ENCODE data around the gene ATL1.

The ATL1 gene

GRCh38 chr14:50670196-50670865, 110.4 kb downstream of the ATL1 start:
- Histone ChIP-seq H3K4ac (ENCODE audit: low read depth in 1 of 2, low read length in 2 of 2) (no peak overlapping the region), H4K91ac (ENCODE audit: low read length) (no peak overlapping the region), H3K27me3 (ENCODE audit: control insufficient read depth in 1 of 2, insufficient read depth in 1 of 2, low read length in 2 of 2) (no peaks in the 10 kb centered on the region), H3K4me1 (ENCODE audit: control insufficient read depth, insufficient read depth, low read depth, low read length) (peaks cover 6% of the 10 kb centered on the region), H3K9me3 (ENCODE audit: control insufficient read depth, low read length) (no peaks in the 10 kb centered on the region), H3K14ac (ENCODE audit: low read length in 2 of 2) (no peak overlapping the region), H2BK120ac (ENCODE audit: low read depth, low read length) (no peak overlapping the region), H3K79me1 (replicated peaks; ENCODE audit: low read length, poor library complexity, severe bottlenecking) (no peaks in the 10 kb centered on the region), H3K9ac (ENCODE audit: low read length) (no peak overlapping the region), H2BK15ac (ENCODE audit: low read depth, poor library complexity, severe bottlenecking) (no peak overlapping the region), H3K36me3 (ENCODE audit: control insufficient read depth in 1 of 2, insufficient read depth in 2 of 2, low read depth in 1 of 2, low read length in 2 of 2) (no peaks in the 10 kb centered on the region), H3K18ac (ENCODE audit: low read depth in 1 of 2, low read length in 2 of 2) (no peak overlapping the region), H2BK12ac (ENCODE audit: low read length in 2 of 2) (no peak overlapping the region), H3K27ac (ENCODE audit: low read length, poor library complexity, severe bottlenecking) (peak overlapping the region; percentile 51), H4K8ac (ENCODE audit: low read length) (peak overlapping the region; percentile 29), H2BK5ac (ENCODE audit: low read depth, low read length, poor library complexity, severe bottlenecking) (no peak overlapping the region), H3K4me2 (ENCODE audit: low read length, poor library complexity, severe bottlenecking) (no peak overlapping the region), H3K23ac (ENCODE audit: low read length in 2 of 2) (no peak overlapping the region), H2AK5ac (ENCODE audit: low read length, severe bottlenecking) (no peak overlapping the region), H2AFZ (ENCODE audit: low read depth, low read length) (no peak overlapping the region), H3K4me3 (ENCODE audit: insufficient read depth in 1 of 2, low read depth in 1 of 2, low read length in 2 of 2) (no peak overlapping the region)
- 88% methylated on average over 9 of the region's 10 CpGs for WGBS
- no peak for DNase-seq

GRCh38 chr14:50670866-50671256, 110.9 kb downstream of the ATL1 start:
- Histone ChIP-seq H3K23ac (ENCODE audit: low read length in 2 of 2) (no peak overlapping the region), H3K14ac (ENCODE audit: low read length in 2 of 2) (no peak overlapping the region), H3K9me3 (ENCODE audit: control insufficient read depth, low read length) (no peaks in the 10 kb centered on the region), H3K36me3 (ENCODE audit: control insufficient read depth in 1 of 2, insufficient read depth in 2 of 2, low read depth in 1 of 2, low read length in 2 of 2) (no peaks in the 10 kb centered on the region), H4K91ac (ENCODE audit: low read length) (no peak overlapping the region), H3K79me1 (replicated peaks; ENCODE audit: low read length, poor library complexity, severe bottlenecking) (no peaks in the 10 kb centered on the region), H2AK5ac (ENCODE audit: low read length, severe bottlenecking) (no peak overlapping the region), H3K9ac (ENCODE audit: low read length) (no peak overlapping the region), H3K4me1 (ENCODE audit: control insufficient read depth, insufficient read depth, low read depth, low read length) (peaks cover 6% of the 10 kb centered on the region), H3K18ac (ENCODE audit: low read depth in 1 of 2, low read length in 2 of 2) (no peak overlapping the region), H2BK15ac (ENCODE audit: low read depth, poor library complexity, severe bottlenecking) (no peak overlapping the region), H3K27me3 (ENCODE audit: control insufficient read depth in 1 of 2, insufficient read depth in 1 of 2, low read length in 2 of 2) (no peaks in the 10 kb centered on the region), H3K4ac (ENCODE audit: low read depth in 1 of 2, low read length in 2 of 2) (no peak overlapping the region), H3K4me3 (ENCODE audit: insufficient read depth in 1 of 2, low read depth in 1 of 2, low read length in 2 of 2) (no peak overlapping the region), H2BK120ac (ENCODE audit: low read depth, low read length) (no peak overlapping the region), H2AFZ (ENCODE audit: low read depth, low read length) (no peak overlapping the region), H3K27ac (ENCODE audit: low read length, poor library complexity, severe bottlenecking) (no peak overlapping the region), H2BK12ac (ENCODE audit: low read length in 2 of 2) (no peak overlapping the region), H3K4me2 (ENCODE audit: low read length, poor library complexity, severe bottlenecking) (no peak overlapping the region), H4K8ac (ENCODE audit: low read length) (no peak overlapping the region), H2BK5ac (ENCODE audit: low read depth, low read length, poor library complexity, severe bottlenecking) (no peak overlapping the region)
- WGBS = over 99% methylated on average over 5 of the region's 6 CpGs
- DNase-seq = no peak

GRCh38 chr14:50675597-50675996, 115.7 kb downstream of the ATL1 start:
- Histone ChIP-seq H3K27ac (ENCODE audit: low read length, poor library complexity, severe bottlenecking) (no peak overlapping the region), H3K9me3 (ENCODE audit: control insufficient read depth, low read length) (no peaks in the 10 kb centered on the region), H2AFZ (ENCODE audit: low read depth, low read length) (no peak overlapping the region), H3K18ac (ENCODE audit: low read depth in 1 of 2, low read length in 2 of 2) (no peak overlapping the region), H2BK5ac (ENCODE audit: low read depth, low read length, poor library complexity, severe bottlenecking) (no peak overlapping the region), H3K14ac (ENCODE audit: low read length in 2 of 2) (no peak overlapping the region), H2BK120ac (ENCODE audit: low read depth, low read length) (no peak overlapping the region), H3K9ac (ENCODE audit: low read length) (no peak overlapping the region), H4K8ac (ENCODE audit: low read length) (no peak overlapping the region), H2AK5ac (ENCODE audit: low read length, severe bottlenecking) (peak overlapping the region; percentile 64), H3K79me1 (replicated peaks; ENCODE audit: low read length, poor library complexity, severe bottlenecking) (no peaks in the 10 kb centered on the region), H3K36me3 (ENCODE audit: control insufficient read depth in 1 of 2, insufficient read depth in 2 of 2, low read depth in 1 of 2, low read length in 2 of 2) (no peaks in the 10 kb centered on the region), H3K23ac (ENCODE audit: low read length in 2 of 2) (no peak overlapping the region), H3K4ac (ENCODE audit: low read depth in 1 of 2, low read length in 2 of 2) (no peak overlapping the region), H3K4me2 (ENCODE audit: low read length, poor library complexity, severe bottlenecking) (no peak overlapping the region), H2BK15ac (ENCODE audit: low read depth, poor library complexity, severe bottlenecking) (no peak overlapping the region), H2BK12ac (ENCODE audit: low read length in 2 of 2) (peak overlapping the region in 1 of 2 experiments; percentile 42), H3K4me3 (ENCODE audit: insufficient read depth in 1 of 2, low read depth in 1 of 2, low read length in 2 of 2) (no peak overlapping the region), H3K4me1 (ENCODE audit: control insufficient read depth, insufficient read depth, low read depth, low read length) (peaks cover 8% of the 10 kb centered on the region), H3K27me3 (ENCODE audit: control insufficient read depth in 1 of 2, insufficient read depth in 1 of 2, low read length in 2 of 2) (no peaks in the 10 kb centered on the region), H4K91ac (ENCODE audit: low read length) (peak overlapping the region; percentile 3)
- 50% methylated on average over 2 of the region's 2 CpGs for WGBS
- no peak for DNase-seq

- peak overlapping the region; percentile 82 for H2BK5ac ChIP-seq (ENCODE audit: low read depth, low read length, poor library complexity, severe bottlenecking)
- peak overlapping the region in 1 of 2 experiments; percentile 21 for H2BK12ac ChIP-seq (ENCODE audit: low read length in 2 of 2)
- H3K4me2 ChIP-seq (ENCODE audit: low read length, poor library complexity, severe bottlenecking) = no peak overlapping the region
- WGBS = 92% methylated on average over 7 of the region's 7 CpGs
- H3K14ac ChIP-seq (ENCODE audit: low read length in 2 of 2) = no peak overlapping the region
- peak overlapping the region; percentile 82 for H3K27ac ChIP-seq (ENCODE audit: low read length, poor library complexity, severe bottlenecking)
- peak overlapping the region in 1 of 2 experiments; percentile 37 for H3K18ac ChIP-seq (ENCODE audit: low read depth in 1 of 2, low read length in 2 of 2)
- H3K23ac ChIP-seq (ENCODE audit: low read length in 2 of 2) = no peak overlapping the region
- peak overlapping the region; percentile 61 for H2BK120ac ChIP-seq (ENCODE audit: low read depth, low read length)
- H3K79me1 ChIP-seq (replicated peaks; ENCODE audit: low read length, poor library complexity, severe bottlenecking) = no peaks in the 10 kb centered on the region
- no peak for DNase-seq
- no peaks in the 10 kb centered on the region for H3K36me3 ChIP-seq (ENCODE audit: control insufficient read depth in 1 of 2, insufficient read depth in 2 of 2, low read depth in 1 of 2, low read length in 2 of 2)
- H2AFZ ChIP-seq (ENCODE audit: low read depth, low read length) = no peak overlapping the region
- H4K8ac ChIP-seq (ENCODE audit: low read length) = peak overlapping the region; percentile 77
- H3K9ac ChIP-seq (ENCODE audit: low read length) = peak overlapping the region; percentile 39
- no peak overlapping the region for H3K4me3 ChIP-seq (ENCODE audit: insufficient read depth in 1 of 2, low read depth in 1 of 2, low read length in 2 of 2)
- peak overlapping the region; percentile 27 for H4K91ac ChIP-seq (ENCODE audit: low read length)
- H2BK15ac ChIP-seq (ENCODE audit: low read depth, poor library complexity, severe bottlenecking) = no peak overlapping the region
- peak overlapping the region; percentile 94 for H2AK5ac ChIP-seq (ENCODE audit: low read length, severe bottlenecking)
- H3K9me3 ChIP-seq (ENCODE audit: control insufficient read depth, low read length) = no peaks in the 10 kb centered on the region
- H3K4ac ChIP-seq (ENCODE audit: low read depth in 1 of 2, low read length in 2 of 2) = no peak overlapping the region
- H3K27me3 ChIP-seq (ENCODE audit: control insufficient read depth in 1 of 2, insufficient read depth in 1 of 2, low read length in 2 of 2) = no peaks in the 10 kb centered on the region
- H3K4me1 ChIP-seq (ENCODE audit: control insufficient read depth, insufficient read depth, low read depth, low read length) = peaks cover 5% of the 10 kb centered on the region
Measured at GRCh38 chr14:50676814-50677516, 117.0 kb downstream of the ATL1 start.
